Hematopoietic multipotent progenitor cell treated with erythropoietin and hydrocortisone succinate and interleukin-3 and kit ligand, for 4 days (in vitro differentiated cells): Measurements from ENCODE around the gene TRAM2.

Source experiments
- DNase-seq: peaks from one replicate; pipeline ENCODE4 v3.0.0-alpha.2; 2015

Gene TRAM2

GRCh38 chr6:52594221-52594620, 17.4 kb upstream of the TRAM2 start:
- DNase-seq, result no peak

- no peak for DNase-seq
Observed at GRCh38 chr6:52591832-52592231, 15.0 kb upstream of the TRAM2 start.

- no peak for DNase-seq
Observed at GRCh38 chr6:52590152-52590891, 13.5 kb upstream of the TRAM2 start.

- no peak for DNase-seq
Observed at GRCh38 chr6:52588710-52589091, 11.8 kb upstream of the TRAM2 start.

- DNase-seq, result peak; percentile 36
Observed at GRCh38 chr6:52588087-52588709, 11.3 kb upstream of the TRAM2 start.

GRCh38 chr6:52587001-52587400, 10.1 kb upstream of the TRAM2 start:
- DNase-seq, result no peak

- no peak for DNase-seq
Observed at GRCh38 chr6:52584203-52584602, 7.3 kb upstream of the TRAM2 start.

- DNase-seq, result no peak
Observed at GRCh38 chr6:52582996-52583395, 6.1 kb upstream of the TRAM2 start.

- no peak for DNase-seq
Observed at GRCh38 chr6:52582446-52582845, 5.6 kb upstream of the TRAM2 start.

- DNase-seq, result no peak
Observed at GRCh38 chr6:52580905-52581304, 4.0 kb upstream of the TRAM2 start.

GRCh38 chr6:52579006-52579660, 2.3 kb upstream of the TRAM2 start:
- peak; percentile 19 for DNase-seq

- peak; percentile 65 for DNase-seq
Observed at GRCh38 chr6:52577778-52578463, 1.1 kb upstream of the TRAM2 start.

GRCh38 chr6:52576392-52577021, 353 bp downstream of the TRAM2 start:
- DNase-seq, result peak; percentile 92

GRCh38 chr6:52576054-52576391, 837 bp downstream of the TRAM2 start:
- DNase-seq, result no peak

- DNase-seq, result no peak
Observed at GRCh38 chr6:52575502-52575892, 1.4 kb downstream of the TRAM2 start.

GRCh38 chr6:52574709-52575501, 2.0 kb downstream of the TRAM2 start:
- DNase-seq, result peak; percentile 94

- DNase-seq, result no peak
Observed at GRCh38 chr6:52573295-52573694, 3.6 kb downstream of the TRAM2 start.

GRCh38 chr6:52572536-52572935, 4.3 kb downstream of the TRAM2 start:
- DNase-seq, result no peak

- DNase-seq, result no peak
Observed at GRCh38 chr6:52571099-52571755, 5.6 kb downstream of the TRAM2 start.

GRCh38 chr6:52570291-52570700, 6.6 kb downstream of the TRAM2 start:
- no peak for DNase-seq

- DNase-seq, result no peak
Observed at GRCh38 chr6:52568320-52568719, 8.5 kb downstream of the TRAM2 start.

- no peak for DNase-seq
Observed at GRCh38 chr6:52566853-52567279, 10.0 kb downstream of the TRAM2 start.
